T1000 (cell line): ENCODE measurements around the gene PDZRN3.

ENCODE experiments used
- DNase-seq: peaks from one replicate; lab custom pipeline; 2025; ENCODE audit warnings: mixed read lengths; lab: John Stamatoyannopoulos, UW

PDZRN3 gene

GRCh38 chr3:73415118-73415517 is 209.6 kb downstream of the PDZRN3 start:
- DNase-seq: no peak

GRCh38 chr3:73413619-73414018 is 211.1 kb downstream of the PDZRN3 start:
- DNase-seq: no peak

- DNase-seq: no peak
Observed at GRCh38 chr3:73411993-73412392, 212.7 kb downstream of the PDZRN3 start.

- no peak for DNase-seq
Observed at GRCh38 chr3:73411545-73411944, 213.2 kb downstream of the PDZRN3 start.

GRCh38 chr3:73409138-73409763 is 215.5 kb downstream of the PDZRN3 start:
- peak; percentile 18 for DNase-seq

GRCh38 chr3:73408634-73409033 is 216.1 kb downstream of the PDZRN3 start:
- no peak for DNase-seq

GRCh38 chr3:73407577-73407976 is 217.2 kb downstream of the PDZRN3 start:
- no peak for DNase-seq

GRCh38 chr3:73405853-73406252 is 218.9 kb downstream of the PDZRN3 start:
- DNase-seq: no peak

- no peak for DNase-seq
Observed at GRCh38 chr3:73405000-73405399, 219.7 kb downstream of the PDZRN3 start.

- DNase-seq: no peak
Observed at GRCh38 chr3:73404435-73404834, 220.3 kb downstream of the PDZRN3 start.

- DNase-seq: no peak
Observed at GRCh38 chr3:73403444-73403843, 221.3 kb downstream of the PDZRN3 start.

- no peak for DNase-seq
Observed at GRCh38 chr3:73401616-73402279, 223.0 kb downstream of the PDZRN3 start.

- DNase-seq: no peak
Observed at GRCh38 chr3:73401059-73401458, 223.7 kb downstream of the PDZRN3 start.

- DNase-seq: no peak
Observed at GRCh38 chr3:73399666-73400253, 225.0 kb downstream of the PDZRN3 start.

GRCh38 chr3:73399106-73399505 is 225.6 kb downstream of the PDZRN3 start:
- DNase-seq: no peak

GRCh38 chr3:73398084-73398483 is 226.7 kb downstream of the PDZRN3 start:
- DNase-seq: no peak

GRCh38 chr3:73394240-73394639 is 230.5 kb downstream of the PDZRN3 start:
- no peak for DNase-seq

- DNase-seq: no peak
Observed at GRCh38 chr3:73393005-73393404, 231.7 kb downstream of the PDZRN3 start.

- DNase-seq: no peak
Observed at GRCh38 chr3:73391984-73392383, 232.8 kb downstream of the PDZRN3 start.

GRCh38 chr3:73389928-73390327 is 234.8 kb downstream of the PDZRN3 start:
- DNase-seq: no peak

GRCh38 chr3:73389117-73389813 is 235.5 kb downstream of the PDZRN3 start:
- DNase-seq: no peak

- DNase-seq: no peak
Observed at GRCh38 chr3:73385568-73385967, 239.2 kb downstream of the PDZRN3 start.
